Activated T-helper 1 cell treated with anti-CD3 and anti-CD28 coated beads, Interleukin-12 subunit alpha, Interleukin-12 subunit beta, Interleukin-2, Interleukin-4 antibody, amounts not matched to agents 30 ng/mL and 10 ng/mL and 1 ng/mL, durations not matched to agents 14 hours and 24 hours and 36 hours (primary cell): ENCODE results near the gene TTC16. TPM values are rescaled to one million over a fixed set of nuclear protein-coding genes. Genes with fewer than 3 reads are reported as not detected.

Experiments used
- DNase-seq: peaks from one replicate; pipeline ENCODE4 v3.0.0; 2021; ENCODE audit warnings: low spot score
- H3K27ac Mint-ChIP-seq: one replicate; pipeline ENCODE4 v1.8.0; 2021; ENCODE audit warnings: mild to moderate bottlenecking, mixed read lengths
- H3K27me3 Mint-ChIP-seq: one replicate; pipeline ENCODE4 v1.8.0; 2022; ENCODE audit warnings: mild to moderate bottlenecking, moderate library complexity, mixed read lengths; ENCODE audit not compliant: insufficient read depth
- H3K36me3 Mint-ChIP-seq: one replicate; pipeline ENCODE4 v1.8.0; 2021; ENCODE audit warnings: low read depth, mixed read lengths
- H3K4me1 Mint-ChIP-seq: one replicate; pipeline ENCODE4 v1.8.0; 2021; ENCODE audit warnings: low read depth, mixed read lengths
- H3K4me3 Mint-ChIP-seq: one replicate; pipeline ENCODE4 v1.8.0; 2021; ENCODE audit warnings: mild to moderate bottlenecking, moderate library complexity, mixed read lengths
- H3K9me3 Mint-ChIP-seq: one replicate; pipeline ENCODE4 v1.8.0; 2021; ENCODE audit warnings: mixed read lengths
- intact Hi-C: fragments of 100-400 bp; cut with micrococcal nuclease; formaldehyde crosslinking; loops from one replicate; pipeline ENCODE4 v1.15.1; 2024
- total RNA-seq: library from RNA; stranded (reverse); gene quantifications from 2 replicates; pipeline ENCODE4 v1.2.3, GENCODE V29; 2022

Gene TTC16
- total RNA-seq, 1 donor from 2014 or later = not detected

- Mint-ChIP-seq H3K4me3 (no peak overlapping the region), H3K27me3 (peaks cover 2% of the 10 kb centered on the region), H3K4me1 (no peaks in the 10 kb centered on the region), H3K9me3 (no peaks in the 10 kb centered on the region), H3K36me3 (no peaks in the 10 kb centered on the region), H3K27ac (no peak overlapping the region)
- DNase-seq = no peak
- intact Hi-C loops = no loop called here
Measured at GRCh38 chr9:127705577-127706379, 10.1 kb upstream of the TTC16 start.

DNA sequence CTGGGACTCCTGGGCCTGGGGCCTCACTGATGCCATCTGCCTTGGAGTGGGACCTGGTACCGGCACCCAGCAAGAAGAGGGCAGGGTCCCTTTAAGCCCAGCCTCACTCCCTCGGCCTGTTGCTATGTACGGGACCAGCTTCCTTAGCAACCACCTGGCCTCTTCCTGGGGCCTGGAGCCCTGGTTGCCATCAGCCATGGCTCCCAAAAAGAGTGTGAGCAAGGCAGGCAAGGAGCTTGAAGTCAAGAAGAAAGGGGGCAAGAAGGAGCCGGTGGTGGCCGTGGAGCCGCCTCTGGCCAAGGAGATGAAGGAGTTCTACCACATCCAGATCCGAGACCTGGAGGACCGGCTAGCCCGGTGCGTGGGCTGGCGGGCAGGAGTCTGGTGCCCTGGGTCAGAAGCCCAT lies 9.0 kb upstream of the TTC16 start, which contains the start of gene CFAP157:
Gene CFAP157, plus strand, starts transcription at position 153 of the 406 bp plus-strand sequence. Its CDS starts 44 bp downstream, at position 197.
- intact Hi-C loops = no loop called here

GRCh38 chr9:127707766-127708165 lies 8.1 kb upstream of the TTC16 start:
- Mint-ChIP-seq H3K27me3 (peaks cover 2% of the 10 kb centered on the region), H3K4me1 (peaks cover 7% of the 10 kb centered on the region), H3K4me3 (no peak overlapping the region), H3K9me3 (no peaks in the 10 kb centered on the region), H3K27ac (no peak overlapping the region), H3K36me3 (no peaks in the 10 kb centered on the region)
- no peak for DNase-seq
- intact Hi-C loops = no loop called here

More for the DNA sequence above, 9.0 kb upstream of the TTC16 start, which contains the start of gene CFAP157:
- no peak for DNase-seq
- H3K27ac Mint-ChIP-seq = no peak within 1 kb of the TSS
- no peaks in the 10 kb centered on the region for H3K9me3 Mint-ChIP-seq
- peaks cover 7% of the 10 kb centered on the region for H3K4me1 Mint-ChIP-seq
- H3K36me3 Mint-ChIP-seq = no peaks in the 10 kb centered on the region
- H3K4me3 Mint-ChIP-seq = no peak within 1 kb of the TSS
- peaks cover 2% of the 10 kb centered on the region for H3K27me3 Mint-ChIP-seq

GRCh38 chr9:127708952-127709587 lies 6.8 kb upstream of the TTC16 start:
- peaks cover 7% of the 10 kb centered on the region for H3K4me1 Mint-ChIP-seq
- no peak for DNase-seq
- no peaks in the 10 kb centered on the region for H3K27me3 Mint-ChIP-seq
- no peak overlapping the region for H3K27ac Mint-ChIP-seq
- no peaks in the 10 kb centered on the region for H3K36me3 Mint-ChIP-seq
- no peaks in the 10 kb centered on the region for H3K9me3 Mint-ChIP-seq
- no peak overlapping the region for H3K4me3 Mint-ChIP-seq
- intact Hi-C loops = no loop called here

- peaks cover 8% of the 10 kb centered on the region for H3K4me1 Mint-ChIP-seq
- H3K36me3 Mint-ChIP-seq = no peaks in the 10 kb centered on the region
- no peak overlapping the region for H3K4me3 Mint-ChIP-seq
- intact Hi-C loops = no loop called here
- DNase-seq = no peak
- no peaks in the 10 kb centered on the region for H3K9me3 Mint-ChIP-seq
- H3K27ac Mint-ChIP-seq = no peak overlapping the region
- no peaks in the 10 kb centered on the region for H3K27me3 Mint-ChIP-seq
Measured at GRCh38 chr9:127710204-127710783, 5.6 kb upstream of the TTC16 start.

GRCh38 chr9:127711226-127711701 lies 4.6 kb upstream of the TTC16 start:
- peaks cover 2% of the 10 kb centered on the region for H3K27me3 Mint-ChIP-seq
- no peaks in the 10 kb centered on the region for H3K36me3 Mint-ChIP-seq
- H3K9me3 Mint-ChIP-seq = no peaks in the 10 kb centered on the region
- H3K4me3 Mint-ChIP-seq = no peak overlapping the region
- H3K27ac Mint-ChIP-seq = no peak overlapping the region
- intact Hi-C loops = no loop called here
- no peak for DNase-seq
- peaks cover 17% of the 10 kb centered on the region for H3K4me1 Mint-ChIP-seq

GRCh38 chr9:127711831-127712274 lies 4.0 kb upstream of the TTC16 start:
- peaks cover 18% of the 10 kb centered on the region for H3K4me1 Mint-ChIP-seq
- DNase-seq = no peak
- H3K27ac Mint-ChIP-seq = no peak overlapping the region
- H3K27me3 Mint-ChIP-seq = peaks cover 2% of the 10 kb centered on the region
- no peaks in the 10 kb centered on the region for H3K36me3 Mint-ChIP-seq
- intact Hi-C loops = no loop called here
- H3K9me3 Mint-ChIP-seq = no peaks in the 10 kb centered on the region
- H3K4me3 Mint-ChIP-seq = no peak overlapping the region

DNA sequence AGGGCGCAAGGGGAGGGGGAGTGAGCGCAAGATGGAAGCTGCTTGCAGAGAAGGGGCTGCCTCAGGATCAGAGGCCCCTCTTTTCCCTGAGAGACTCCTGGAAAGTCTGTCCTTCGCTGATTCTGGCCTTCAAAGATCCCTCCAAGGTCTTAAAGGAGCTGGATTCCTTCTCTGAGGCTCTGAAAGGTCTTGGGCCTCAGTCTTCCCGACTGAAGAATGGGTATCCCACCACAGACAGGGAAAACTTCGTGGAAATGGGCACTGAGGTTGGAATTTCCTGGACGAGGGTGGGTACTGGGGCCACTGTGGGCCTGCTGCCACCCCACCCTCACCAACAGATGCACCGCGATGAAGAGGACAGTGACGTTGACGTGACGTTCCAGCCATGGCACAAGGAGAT lies 3.5 kb upstream of the TTC16 start:
- Mint-ChIP-seq H3K9me3 (no peaks in the 10 kb centered on the region), H3K27me3 (peaks cover 2% of the 10 kb centered on the region), H3K4me3 (peak overlapping the region; percentile 53), H3K4me1 (peaks cover 18% of the 10 kb centered on the region), H3K27ac (no peak overlapping the region), H3K36me3 (no peaks in the 10 kb centered on the region)
- intact Hi-C loops = no loop called here
- no peak for DNase-seq

DNA sequence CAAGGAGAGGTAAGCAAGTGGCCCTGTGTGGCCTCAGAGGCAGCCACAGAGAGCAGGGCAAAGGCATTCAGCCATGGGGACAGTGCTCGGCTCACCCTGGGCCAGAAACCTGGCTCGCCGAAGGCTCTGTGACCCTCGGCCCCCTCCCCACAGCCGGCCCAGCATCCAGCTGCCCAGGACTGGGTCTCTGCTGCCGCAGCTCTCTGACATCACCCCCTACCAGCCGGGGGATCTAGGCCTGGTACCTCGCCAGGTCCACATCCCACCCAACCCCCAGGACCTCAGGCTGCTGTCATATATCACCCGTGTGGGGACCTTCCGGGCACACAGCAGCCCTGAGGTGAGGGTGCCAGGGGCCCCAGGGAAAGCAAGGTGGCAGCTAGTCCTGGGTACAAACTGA lies 3.0 kb upstream of the TTC16 start:
- H3K27me3 Mint-ChIP-seq = peaks cover 2% of the 10 kb centered on the region
- H3K4me1 Mint-ChIP-seq = peaks cover 18% of the 10 kb centered on the region
- H3K4me3 Mint-ChIP-seq = peak overlapping the region; percentile 53
- intact Hi-C loops = no loop called here
- no peaks in the 10 kb centered on the region for H3K36me3 Mint-ChIP-seq
- H3K9me3 Mint-ChIP-seq = no peaks in the 10 kb centered on the region
- no peak overlapping the region for H3K27ac Mint-ChIP-seq
- DNase-seq = no peak

- H3K4me1 Mint-ChIP-seq = peaks cover 18% of the 10 kb centered on the region
- no peaks in the 10 kb centered on the region for H3K9me3 Mint-ChIP-seq
- intact Hi-C loops = loop anchor here (2.0 kb wide), 1 partner anchor 101 kb away; the partner anchor contains the start of gene STXBP1
- no peak for DNase-seq
- H3K36me3 Mint-ChIP-seq = no peaks in the 10 kb centered on the region
- H3K27ac Mint-ChIP-seq = no peak overlapping the region
- peak overlapping the region; percentile 76 for H3K4me3 Mint-ChIP-seq
- H3K27me3 Mint-ChIP-seq = peaks cover 2% of the 10 kb centered on the region
Measured at GRCh38 chr9:127714020-127714750, 1.7 kb upstream of the TTC16 start.

DNA sequence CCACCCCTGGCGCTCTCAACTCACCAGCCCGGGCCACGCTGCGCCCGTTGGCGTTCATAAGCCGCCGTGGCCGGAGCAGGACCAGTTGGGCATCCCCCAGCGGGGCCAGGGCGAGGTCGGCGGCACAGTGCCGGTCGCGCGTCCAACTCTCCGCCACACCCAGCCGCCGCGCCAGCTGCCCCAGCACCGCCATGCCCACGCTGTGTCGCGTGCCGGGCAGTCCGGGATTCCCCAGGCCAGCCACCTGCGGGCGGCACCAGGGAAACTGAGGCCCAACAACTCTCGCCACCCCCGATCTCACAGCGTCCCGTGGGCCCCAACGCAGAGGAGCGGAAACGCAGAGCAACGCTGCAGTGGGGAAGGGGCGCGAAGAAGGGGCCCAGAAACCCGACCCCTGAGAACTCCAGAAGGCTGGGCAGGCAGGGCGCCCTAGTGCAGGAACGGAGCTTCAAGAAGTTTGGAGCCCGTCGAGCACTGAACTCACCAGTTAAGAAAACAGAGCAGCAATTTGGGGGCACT lies 869 bp upstream of the TTC16 start:
- Mint-ChIP-seq H3K4me1 (peaks cover 23% of the 10 kb centered on the region), H3K27ac (peak overlapping the region; percentile 98), H3K9me3 (no peaks in the 10 kb centered on the region), H3K36me3 (no peaks in the 10 kb centered on the region), H3K27me3 (peaks cover 2% of the 10 kb centered on the region), H3K4me3 (peak overlapping the region; percentile 98)
- DNase-seq = peak; percentile 13
- intact Hi-C loops = loop anchor here (1.0 to 2.0 kb wide), 5 partner anchors 16 to 264 kb away; partner anchors contain the start of genes LRSAM1, RPL12, STXBP1 and TOR2A

GRCh38 chr9:127716412-127716811 lies 533 bp downstream of the TTC16 start:
- H3K4me3 Mint-ChIP-seq = peak overlapping the region; percentile 98
- peak overlapping the region; percentile 98 for H3K27ac Mint-ChIP-seq
- intact Hi-C loops = no loop called here
- no peaks in the 10 kb centered on the region for H3K36me3 Mint-ChIP-seq
- H3K27me3 Mint-ChIP-seq = peaks cover 2% of the 10 kb centered on the region
- peaks cover 22% of the 10 kb centered on the region for H3K4me1 Mint-ChIP-seq
- no peaks in the 10 kb centered on the region for H3K9me3 Mint-ChIP-seq
- DNase-seq = no peak
